Activated T-helper 2 cell treated with anti-CD3 and anti-CD28 coated beads, Interferon-gamma antibody, Interleukin-2, Interleukin-4, amounts not matched to agents 10 μg/mL and 5 μg/mL and 100 μg/mL, durations not matched to agents 14 hours and 24 hours and 36 hours (primary cell): ENCODE measurements around the gene IGFALS. TPM values are rescaled to one million over a fixed set of nuclear protein-coding genes. Genes with fewer than 3 reads are reported as not detected.

Experiments
- DNase-seq: peaks from one replicate; pipeline ENCODE4 v3.0.0; 2021; ENCODE audit warnings: low spot score
- H3K27ac Mint-ChIP-seq: one replicate; pipeline ENCODE4 v1.8.0; 2021; ENCODE audit warnings: mixed read lengths
- H3K27me3 Mint-ChIP-seq: one replicate; pipeline ENCODE4 v1.8.0; 2021; ENCODE audit warnings: low read depth, mixed read lengths
- H3K36me3 Mint-ChIP-seq: one replicate; pipeline ENCODE4 v1.8.0; 2021; ENCODE audit warnings: low read depth, mixed read lengths
- H3K4me1 Mint-ChIP-seq: one replicate; pipeline ENCODE4 v1.8.0; 2021; ENCODE audit warnings: low read depth, mixed read lengths
- H3K4me3 Mint-ChIP-seq: one replicate; pipeline ENCODE4 v1.8.0; 2021; ENCODE audit warnings: low read depth, mild to moderate bottlenecking, moderate library complexity, mixed read lengths
- H3K9me3 Mint-ChIP-seq: one replicate; pipeline ENCODE4 v1.8.0; 2021; ENCODE audit warnings: mixed read lengths
- intact Hi-C: fragments of 100-400 bp; cut with micrococcal nuclease; formaldehyde crosslinking; loops from one replicate; pipeline ENCODE4 v1.15.1; 2023
- total RNA-seq: library from RNA; stranded (reverse); gene quantifications from 2 replicates; pipeline ENCODE4 v1.2.3, GENCODE V29; 2022

The IGFALS gene
- total RNA-seq, 1 donor from 2014 or later = not detected

GRCh38 chr16:1775006-1775845 lies 18.3 kb downstream of the IGFALS start:
- Mint-ChIP-seq H3K4me1 (peaks cover 8% of the 10 kb centered on the region), H3K27me3 (no peaks in the 10 kb centered on the region), H3K36me3 (peaks cover 12% of the 10 kb centered on the region), H3K27ac (no peak overlapping the region), H3K9me3 (no peaks in the 10 kb centered on the region), H3K4me3 (peak overlapping the region; percentile 49)
- intact Hi-C loops = loop anchor here (10.0 kb wide), 1 partner anchor 470 kb away; the partner anchor contains the start of gene UBE2I
- DNase-seq = no peak

GRCh38 chr16:1774448-1774780 lies 19.1 kb downstream of the IGFALS start:
- peaks cover 20% of the 10 kb centered on the region for H3K36me3 Mint-ChIP-seq
- no peaks in the 10 kb centered on the region for H3K27me3 Mint-ChIP-seq
- H3K27ac Mint-ChIP-seq = no peak overlapping the region
- DNase-seq = no peak
- H3K9me3 Mint-ChIP-seq = no peaks in the 10 kb centered on the region
- peaks cover 10% of the 10 kb centered on the region for H3K4me1 Mint-ChIP-seq
- peak overlapping the region; percentile 77 for H3K4me3 Mint-ChIP-seq
- intact Hi-C loops = loop anchor here (5.0 to 10.0 kb wide), 2 partner anchors 162 to 470 kb away; partner anchors contain the start of genes CRAMP1, IFT140 and UBE2I

GRCh38 chr16:1773703-1774447 lies 19.6 kb downstream of the IGFALS start:
- intact Hi-C loops = loop anchor here (1.0 to 10.0 kb wide), 4 partner anchors 8 to 469 kb away; partner anchors contain the start of genes CRAMP1, FAHD1, HAGH and IFT140
- H3K27ac Mint-ChIP-seq = peak overlapping the region; percentile 38
- H3K27me3 Mint-ChIP-seq = no peaks in the 10 kb centered on the region
- DNase-seq = no peak
- peak overlapping the region; percentile 77 for H3K4me3 Mint-ChIP-seq
- no peaks in the 10 kb centered on the region for H3K9me3 Mint-ChIP-seq
- H3K4me1 Mint-ChIP-seq = peaks cover 10% of the 10 kb centered on the region
- H3K36me3 Mint-ChIP-seq = peaks cover 23% of the 10 kb centered on the region

GRCh38 chr16:1772908-1773702 lies 20.4 kb downstream of the IGFALS start, which contains the start of gene MRPS34:
TSS of gene MRPS34 (minus strand) at chr16:1773134. CDS start at chr16:1773119, 15 bp downstream.
- DNase-seq = peak; percentile 80
- Mint-ChIP-seq H3K36me3 (peaks cover 27% of the 10 kb centered on the region), H3K4me1 (peaks cover 10% of the 10 kb centered on the region), H3K27ac (peak within 1 kb of the TSS; percentile 96), H3K4me3 (peak within 1 kb of the TSS; percentile 96), H3K27me3 (no peaks in the 10 kb centered on the region), H3K9me3 (no peaks in the 10 kb centered on the region)
- intact Hi-C loops = loop anchor here (1.0 to 10.0 kb wide), 4 partner anchors 9 to 468 kb away; partner anchors contain the start of genes CRAMP1, FAHD1, HAGH and IFT140

GRCh38 chr16:1772362-1772907 lies 21.1 kb downstream of the IGFALS start, which contains the start of gene EME2:
TSS of gene EME2 (plus strand) at chr16:1772810. CDS start at chr16:1773228, 418 bp downstream.
- Mint-ChIP-seq H3K36me3 (peaks cover 33% of the 10 kb centered on the region), H3K4me3 (peak within 1 kb of the TSS; percentile 96), H3K4me1 (peaks cover 10% of the 10 kb centered on the region), H3K9me3 (no peaks in the 10 kb centered on the region), H3K27me3 (no peaks in the 10 kb centered on the region), H3K27ac (peak within 1 kb of the TSS; percentile 96)
- peak; percentile 55 for DNase-seq
- intact Hi-C loops = loop anchor here (2.0 to 10.0 kb wide), 3 partner anchors 54 to 468 kb away; partner anchors contain the start of genes CRAMP1, FAHD1, HAGH and IFT140

- H3K36me3 Mint-ChIP-seq = peaks cover 33% of the 10 kb centered on the region
- H3K9me3 Mint-ChIP-seq = no peaks in the 10 kb centered on the region
- no peak for DNase-seq
- peak overlapping the region; percentile 96 for H3K4me3 Mint-ChIP-seq
- peaks cover 10% of the 10 kb centered on the region for H3K4me1 Mint-ChIP-seq
- intact Hi-C loops = loop anchor here (2.0 to 10.0 kb wide), 3 partner anchors 55 to 467 kb away; partner anchors contain the start of genes CRAMP1, FAHD1, HAGH and IFT140
- H3K27me3 Mint-ChIP-seq = no peaks in the 10 kb centered on the region
- peak overlapping the region; percentile 96 for H3K27ac Mint-ChIP-seq
Measured at GRCh38 chr16:1771864-1772361, 21.6 kb downstream of the IGFALS start.

- H3K36me3 Mint-ChIP-seq = peaks cover 33% of the 10 kb centered on the region
- peak; percentile 74 for DNase-seq
- H3K4me3 Mint-ChIP-seq = peak within 1 kb of the TSS; percentile 96
- H3K9me3 Mint-ChIP-seq = no peaks in the 10 kb centered on the region
- intact Hi-C loops = loop anchor here (5.0 to 10.0 kb wide), 2 partner anchors 159 to 467 kb away; partner anchors contain the start of genes CRAMP1, IFT140 and UBE2I
- peaks cover 10% of the 10 kb centered on the region for H3K4me1 Mint-ChIP-seq
- H3K27me3 Mint-ChIP-seq = no peaks in the 10 kb centered on the region
- peak within 1 kb of the TSS; percentile 96 for H3K27ac Mint-ChIP-seq
Measured at GRCh38 chr16:1771188-1771863, 22.2 kb downstream of the IGFALS start, which contains the start of gene NME3. TSS of gene NME3 (minus strand) at chr16:1771543. CDS start at chr16:1771534, 9 bp downstream.

GRCh38 chr16:1770328-1771187 lies 22.9 kb downstream of the IGFALS start:
- DNase-seq = no peak
- intact Hi-C loops = loop anchor here (5.0 to 10.0 kb wide), 2 partner anchors 158 to 466 kb away; partner anchors contain the start of genes CRAMP1, IFT140 and UBE2I
- H3K27ac Mint-ChIP-seq = peak overlapping the region; percentile 46
- H3K4me1 Mint-ChIP-seq = peaks cover 10% of the 10 kb centered on the region
- peaks cover 33% of the 10 kb centered on the region for H3K36me3 Mint-ChIP-seq
- H3K9me3 Mint-ChIP-seq = no peaks in the 10 kb centered on the region
- peak overlapping the region; percentile 78 for H3K4me3 Mint-ChIP-seq
- H3K27me3 Mint-ChIP-seq = no peaks in the 10 kb centered on the region

- intact Hi-C loops = loop anchor here (5.0 to 10.0 kb wide), 2 partner anchors 157 to 465 kb away; partner anchors contain the start of genes CRAMP1, IFT140 and UBE2I
- peak overlapping the region; percentile 46 for H3K27ac Mint-ChIP-seq
- H3K36me3 Mint-ChIP-seq = peaks cover 33% of the 10 kb centered on the region
- H3K4me1 Mint-ChIP-seq = peaks cover 10% of the 10 kb centered on the region
- H3K9me3 Mint-ChIP-seq = no peaks in the 10 kb centered on the region
- no peaks in the 10 kb centered on the region for H3K27me3 Mint-ChIP-seq
- DNase-seq = no peak
- peak overlapping the region; percentile 78 for H3K4me3 Mint-ChIP-seq
Measured at GRCh38 chr16:1769402-1770300, 23.9 kb downstream of the IGFALS start.
